ENCODE measurements around the gene UVRAG. TPM values are rescaled to one million over a fixed set of nuclear protein-coding genes. Genes with fewer than 3 reads are reported as not detected.

Gene UVRAG
- total and polyA plus RNA-seq, 4 donors: 8.7 to 53.2 (median 18.3) TPM

GRCh38 chr11:75855206-75855605 lies 40.2 kb downstream of the UVRAG start:
- no peak for TF ChIP-seq CTCF (IDR thresholded peaks at IDR 0.05; ENCODE audit: control extremely low read depth, extremely low read depth)
- Histone ChIP-seq H3K27ac (ENCODE audit: low read depth in 1 of 2, low read length in 1 of 2) (no peak overlapping the region), H3K4me1 (ENCODE audit: control insufficient read depth in 5 of 5, insufficient read depth in 5 of 5, low read length in 5 of 5) (peaks cover 0 to 19% (median 6%) of the 10 kb centered on the region in 5 donors), H3K4me3 (no peak overlapping the region), H3K9me3 (ENCODE audit: control insufficient read depth in 4 of 4, insufficient read depth in 3 of 4, low read length in 3 of 4) (no peaks in the 10 kb centered on the region), H3K9ac (ENCODE audit: insufficient read depth in 1 of 2, low read length in 2 of 2) (no peak overlapping the region), H3K27me3 (ENCODE audit: control insufficient read depth in 3 of 3, insufficient read depth in 3 of 3, low read length in 2 of 3) (no peaks in the 10 kb centered on the region), H3K36me3 (ENCODE audit: control insufficient read depth in 4 of 4, insufficient read depth in 4 of 4, low read length in 4 of 4) (peaks cover 0 to 3% (median 2%) of the 10 kb centered on the region in 4 donors)
- no peak for DNase-seq
- WGBS, 2 donors: 90 to 95% methylated on average over 6 of the region's 6 CpGs
- no peak for ATAC-seq (ENCODE audit: insufficient read depth, low FRiP score)

DNA sequence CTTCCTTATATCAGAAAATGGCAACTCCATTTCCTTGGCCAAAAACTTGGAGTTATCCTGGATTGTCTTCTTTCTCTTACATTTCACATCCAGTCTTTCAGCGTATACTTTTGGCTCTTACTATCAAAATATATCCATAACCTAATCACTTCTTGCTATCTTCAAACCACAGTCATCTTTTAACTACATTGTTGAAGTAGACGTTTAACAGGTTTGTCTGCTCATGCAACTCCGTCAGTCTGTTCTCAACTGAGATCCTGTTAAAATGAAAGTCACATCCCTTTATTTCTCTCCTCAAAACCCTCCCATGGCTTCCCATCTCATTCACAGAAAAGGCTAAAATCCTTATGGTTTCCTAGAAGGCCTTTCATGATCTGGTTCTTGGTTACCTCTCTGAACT lies 41.9 kb downstream of the UVRAG start:
- Histone ChIP-seq H3K27me3 (ENCODE audit: control insufficient read depth in 3 of 3, insufficient read depth in 3 of 3, low read length in 2 of 3) (no peaks in the 10 kb centered on the region), H3K36me3 (ENCODE audit: control insufficient read depth in 4 of 4, insufficient read depth in 4 of 4, low read length in 4 of 4) (peaks cover 0 to 3% (median 2%) of the 10 kb centered on the region in 4 donors), H3K4me3 (no peak overlapping the region), H3K27ac (ENCODE audit: low read depth in 1 of 2, low read length in 1 of 2) (no peak overlapping the region), H3K9ac (ENCODE audit: insufficient read depth in 1 of 2, low read length in 2 of 2) (no peak overlapping the region), H3K4me1 (ENCODE audit: control insufficient read depth in 5 of 5, insufficient read depth in 5 of 5, low read length in 5 of 5) (peaks cover 0 to 4% (median 0%) of the 10 kb centered on the region in 5 donors), H3K9me3 (ENCODE audit: control insufficient read depth in 4 of 4, insufficient read depth in 3 of 4, low read length in 3 of 4) (no peaks in the 10 kb centered on the region)
- 84 to 89% methylated on average over 3 of the region's 3 CpGs for WGBS, 2 donors
- no peak for TF ChIP-seq CTCF (IDR thresholded peaks at IDR 0.05; ENCODE audit: control extremely low read depth, extremely low read depth)
- no peak for DNase-seq
- no peak for ATAC-seq (ENCODE audit: insufficient read depth, low FRiP score)

- Histone ChIP-seq H3K9me3 (ENCODE audit: control insufficient read depth in 4 of 4, insufficient read depth in 3 of 4, low read length in 3 of 4) (no peaks in the 10 kb centered on the region), H3K4me3 (no peak overlapping the region), H3K9ac (ENCODE audit: insufficient read depth in 1 of 2, low read length in 2 of 2) (no peak overlapping the region), H3K36me3 (ENCODE audit: control insufficient read depth in 4 of 4, insufficient read depth in 4 of 4, low read length in 4 of 4) (peaks cover 0 to 8% (median 2%) of the 10 kb centered on the region in 4 donors), H3K27me3 (ENCODE audit: control insufficient read depth in 3 of 3, insufficient read depth in 3 of 3, low read length in 2 of 3) (no peaks in the 10 kb centered on the region), H3K4me1 (ENCODE audit: control insufficient read depth in 5 of 5, insufficient read depth in 5 of 5, low read length in 5 of 5) (peaks cover 0 to 4% (median 0%) of the 10 kb centered on the region in 5 donors), H3K27ac (ENCODE audit: low read depth in 1 of 2, low read length in 1 of 2) (no peak overlapping the region)
- no peak for DNase-seq
- ATAC-seq (ENCODE audit: insufficient read depth, low FRiP score): no peak
- no peak for TF ChIP-seq CTCF (IDR thresholded peaks at IDR 0.05; ENCODE audit: control extremely low read depth, extremely low read depth)
Measured at GRCh38 chr11:75858042-75858441, 43.0 kb downstream of the UVRAG start.

DNA sequence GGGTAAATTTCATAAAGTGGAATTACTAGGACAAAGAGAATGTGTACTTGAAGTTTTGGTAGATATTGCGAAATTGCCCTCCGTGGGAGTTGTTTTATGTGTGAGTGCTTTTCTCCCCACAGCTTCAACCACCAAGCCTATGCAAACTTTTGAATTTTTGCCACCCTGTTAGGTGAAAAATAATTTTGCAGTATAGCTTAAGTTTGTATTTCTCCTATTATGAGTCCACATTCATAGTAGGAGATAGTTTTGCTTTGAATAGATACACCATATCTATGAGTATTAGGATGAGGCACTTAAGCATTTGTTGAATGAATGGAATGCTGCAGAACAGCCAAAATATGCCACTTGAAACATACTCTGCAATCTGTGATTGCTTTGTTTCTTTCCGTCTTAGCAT lies 43.6 kb downstream of the UVRAG start:
- no peak overlapping the region for H3K4me3 ChIP-seq
- H3K9me3 ChIP-seq (ENCODE audit: control insufficient read depth in 4 of 4, insufficient read depth in 3 of 4, low read length in 3 of 4): no peaks in the 10 kb centered on the region
- H3K4me1 ChIP-seq (ENCODE audit: control insufficient read depth in 5 of 5, insufficient read depth in 5 of 5, low read length in 5 of 5): peaks cover 0 to 4% (median 0%) of the 10 kb centered on the region in 5 donors
- WGBS, 2 donors: 48 to 57% methylated on average over 3 of the region's 3 CpGs
- no peak overlapping the region for H3K27ac ChIP-seq (ENCODE audit: low read depth in 1 of 2, low read length in 1 of 2)
- no peak overlapping the region for H3K9ac ChIP-seq (ENCODE audit: insufficient read depth in 1 of 2, low read length in 2 of 2)
- ATAC-seq (ENCODE audit: insufficient read depth, low FRiP score) (peak; percentile 41), DNase-seq (peak in 2 of 3 donors; percentile 46 to 47)
- H3K27me3 ChIP-seq (ENCODE audit: control insufficient read depth in 3 of 3, insufficient read depth in 3 of 3, low read length in 2 of 3): no peaks in the 10 kb centered on the region
- TF ChIP-seq CTCF (IDR thresholded peaks at IDR 0.05; ENCODE audit: control extremely low read depth, extremely low read depth): no peak
- H3K36me3 ChIP-seq (ENCODE audit: control insufficient read depth in 4 of 4, insufficient read depth in 4 of 4, low read length in 4 of 4): peaks cover 0 to 8% (median 2%) of the 10 kb centered on the region in 4 donors

Data from lung (tissue), 12 donors.